Caco-2 (cell line): ENCODE results near the gene PAPPA2. TPM values are rescaled to one million over a fixed set of nuclear protein-coding genes. Genes with fewer than 3 reads are reported as not detected.

Source experiments
- BruUV-seq: library from RNA; stranded (reverse); fragments of 400-500 nt; replicated peaks from 2 replicates; lab custom pipeline; 2021; lab: Mats Ljungman, UMichigan
- CTCF ChIA-PET: fragments of 300-600 bp; sonication (Branson Sonifier 250); formaldehyde crosslinking; loops from one replicate; lab custom pipeline; 2022; ENCODE audit warnings: antibody characterized with exemption; lab: Charles Lee
- POLR2A ChIA-PET: fragments of 300-600 bp; sonication (Branson Sonifier 250); formaldehyde crosslinking; loops from one replicate; lab custom pipeline; 2022; ENCODE audit warnings: antibody characterized with exemption; lab: Charles Lee
- DNase-seq, 2 experiments: peaks; one replicate each; pipeline versions ENCODE4 v3.0.0 to v3.0.0-alpha.2; 2020 to 2022
- H3K27me3 ChIP-seq: replicated peaks from 2 replicates; pipeline ENCODE4 v1.6.0; 2011; ENCODE audit warnings: low read length; ENCODE audit not compliant: control insufficient read depth, insufficient read depth
- H3K36me3 ChIP-seq: 2 replicates; pipeline ENCODE4 v1.5.1; 2011; ENCODE audit warnings: low read length; ENCODE audit not compliant: control insufficient read depth, insufficient read depth
- H3K4me1 ChIP-seq: fragments of 250-450 bp; sonication (Bioruptor Pico); 2 replicates; pipeline ENCODE4 v1.5.1; 2020; ENCODE audit warnings: mild to moderate bottlenecking
- H3K4me3 ChIP-seq: 2 replicates; pipeline ENCODE4 v1.5.1; 2011; ENCODE audit warnings: low read depth, mild to moderate bottlenecking, control low read depth, low read length
- H3K9me3 ChIP-seq: fragments of 250-450 bp; sonication (Bioruptor Pico); 2 replicates; pipeline ENCODE4 v1.5.1; 2020; ENCODE audit warnings: mild to moderate bottlenecking, moderate library complexity
- H3K27ac Mint-ChIP-seq: one replicate; pipeline ENCODE4 v1.8.0; 2022; ENCODE audit warnings: mixed read lengths; ENCODE audit not compliant: unreplicated experiment
- H3K27me3 Mint-ChIP-seq: one replicate; pipeline ENCODE4 v1.8.0; 2022; ENCODE audit warnings: mixed read lengths; ENCODE audit not compliant: insufficient read depth, unreplicated experiment
- H3K36me3 Mint-ChIP-seq: one replicate; pipeline ENCODE4 v1.8.0; 2022; ENCODE audit warnings: mild to moderate bottlenecking, mixed read lengths; ENCODE audit not compliant: insufficient read depth, unreplicated experiment
- H3K4me1 Mint-ChIP-seq: one replicate; pipeline ENCODE4 v1.8.0; 2022; ENCODE audit warnings: low read depth, mixed read lengths; ENCODE audit not compliant: unreplicated experiment
- H3K4me3 Mint-ChIP-seq: one replicate; pipeline ENCODE4 v1.8.0; 2022; ENCODE audit warnings: mild to moderate bottlenecking, moderate library complexity, mixed read lengths; ENCODE audit not compliant: unreplicated experiment
- H3K9me3 Mint-ChIP-seq: one replicate; pipeline ENCODE4 v1.8.0; 2022; ENCODE audit warnings: mixed read lengths; ENCODE audit not compliant: unreplicated experiment
- intact Hi-C: fragments of 100-400 bp; cut with micrococcal nuclease; formaldehyde crosslinking; loops from one replicate; pipeline ENCODE4 v1.10.0; 2022; ENCODE audit not compliant: unreplicated experiment
- total RNA-seq: library from RNA; stranded (reverse); gene quantifications from 2 replicates; pipeline ENCODE4 v1.2.3, GENCODE V29; 2022
- TF ChIP-seq, protein P1 (sequence below), 2 experiments: fragments of 200-600 bp in 1 of 2; IDR thresholded peaks; 1 replicate in 1 of 2; 2 replicates in 1 of 2; pipeline versions ENCODE4 v1.5.1 to v1.8.0; 2011 to 2022; ENCODE audit warnings: antibody characterized with exemption in 1 of 2, control low read depth in 1 of 2, inconsistent platforms in 1 of 2, low read depth in 1 of 2, low read length in 1 of 2, mild to moderate bottlenecking in 1 of 2, moderate library complexity in 1 of 2; ENCODE audit not compliant: insufficient read depth in 1 of 2, severe bottlenecking in 1 of 2, unreplicated experiment in 1 of 2

PAPPA2 gene
- total RNA-seq, 1 experiment from 2014 or later = 0.18 TPM

DNA sequence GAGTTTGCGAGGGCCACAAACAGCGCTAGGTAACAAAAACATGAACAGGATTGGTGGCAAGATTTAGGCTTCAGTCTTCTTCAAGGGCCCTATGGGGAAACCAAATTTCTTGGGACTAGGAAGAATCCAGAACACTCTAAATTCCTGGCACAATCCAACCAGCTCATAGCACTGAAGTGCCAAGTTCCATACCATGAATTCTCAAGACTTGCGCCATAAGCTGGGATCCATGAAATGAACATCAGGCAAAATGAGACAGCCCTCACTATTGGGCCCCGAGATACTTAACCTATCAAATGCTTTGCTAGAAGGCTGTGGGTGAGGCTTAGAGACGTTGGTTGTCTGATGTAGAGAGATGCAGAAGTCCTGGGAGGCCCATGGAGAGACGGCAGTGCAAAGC is 322.1 kb downstream of the PAPPA2 start:
- DNase-seq = no peak
- no peaks in the 10 kb centered on the region for H3K36me3 Mint-ChIP-seq
- TF ChIP-seq, protein P1, sequence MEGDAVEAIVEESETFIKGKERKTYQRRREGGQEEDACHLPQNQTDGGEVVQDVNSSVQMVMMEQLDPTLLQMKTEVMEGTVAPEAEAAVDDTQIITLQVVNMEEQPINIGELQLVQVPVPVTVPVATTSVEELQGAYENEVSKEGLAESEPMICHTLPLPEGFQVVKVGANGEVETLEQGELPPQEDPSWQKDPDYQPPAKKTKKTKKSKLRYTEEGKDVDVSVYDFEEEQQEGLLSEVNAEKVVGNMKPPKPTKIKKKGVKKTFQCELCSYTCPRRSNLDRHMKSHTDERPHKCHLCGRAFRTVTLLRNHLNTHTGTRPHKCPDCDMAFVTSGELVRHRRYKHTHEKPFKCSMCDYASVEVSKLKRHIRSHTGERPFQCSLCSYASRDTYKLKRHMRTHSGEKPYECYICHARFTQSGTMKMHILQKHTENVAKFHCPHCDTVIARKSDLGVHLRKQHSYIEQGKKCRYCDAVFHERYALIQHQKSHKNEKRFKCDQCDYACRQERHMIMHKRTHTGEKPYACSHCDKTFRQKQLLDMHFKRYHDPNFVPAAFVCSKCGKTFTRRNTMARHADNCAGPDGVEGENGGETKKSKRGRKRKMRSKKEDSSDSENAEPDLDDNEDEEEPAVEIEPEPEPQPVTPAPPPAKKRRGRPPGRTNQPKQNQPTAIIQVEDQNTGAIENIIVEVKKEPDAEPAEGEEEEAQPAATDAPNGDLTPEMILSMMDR (IDR thresholded peaks at IDR 0.05; ENCODE audit: insufficient read depth in 1 of 2, low read depth in 1 of 2, low read length in 1 of 2, severe bottlenecking in 1 of 2, unreplicated experiment in 1 of 2) = no peak
- Histone ChIP-seq H3K27me3 (no peaks in the 10 kb centered on the region), H3K36me3 (no peaks in the 10 kb centered on the region), H3K4me3 (no peak overlapping the region), H3K9me3 (no peaks in the 10 kb centered on the region), H3K4me1 (no peaks in the 10 kb centered on the region)
- ChIA-PET CTCF (no interaction called here), POLR2A (no interaction called here)
- peaks cover 6% of the 10 kb centered on the region for H3K27me3 Mint-ChIP-seq
- H3K4me3 Mint-ChIP-seq = no peak overlapping the region
- no TSS peak for BruUV-seq
- intact Hi-C loops = no loop called here
- no peaks in the 10 kb centered on the region for H3K9me3 Mint-ChIP-seq
- no peaks in the 10 kb centered on the region for H3K4me1 Mint-ChIP-seq
- H3K27ac Mint-ChIP-seq = no peak overlapping the region

DNA sequence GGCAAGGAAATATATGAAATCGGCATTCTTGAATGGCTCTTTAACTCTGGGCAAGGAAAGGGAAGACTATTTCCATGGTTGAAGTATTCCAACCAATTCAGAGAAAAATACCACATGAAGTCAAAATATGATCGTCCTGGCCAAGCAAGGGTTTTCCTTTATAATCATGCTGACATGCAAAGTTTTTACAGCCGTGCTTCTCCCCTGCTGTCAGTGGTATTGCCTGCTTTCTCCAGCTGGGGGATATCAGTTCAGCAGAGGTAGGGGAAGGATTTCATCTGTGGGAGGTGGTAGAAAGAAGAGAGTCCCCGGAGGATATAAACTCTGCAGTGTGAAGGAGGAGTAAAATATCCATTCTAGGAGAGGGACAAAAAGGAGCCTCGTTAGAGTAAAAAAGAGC is 322.8 kb downstream of the PAPPA2 start:
- Histone ChIP-seq H3K4me3 (no peak overlapping the region), H3K27me3 (no peaks in the 10 kb centered on the region), H3K9me3 (no peaks in the 10 kb centered on the region), H3K4me1 (no peaks in the 10 kb centered on the region), H3K36me3 (no peaks in the 10 kb centered on the region)
- Mint-ChIP-seq H3K27me3 (peaks cover 5% of the 10 kb centered on the region), H3K27ac (no peak overlapping the region), H3K4me3 (no peak overlapping the region), H3K4me1 (no peaks in the 10 kb centered on the region), H3K36me3 (no peaks in the 10 kb centered on the region), H3K9me3 (no peaks in the 10 kb centered on the region)
- POLR2A ChIA-PET = no interaction called here
- no TSS peak for BruUV-seq
- no peak for DNase-seq
- CTCF ChIA-PET = no interaction called here
- TF ChIP-seq, protein P1 (IDR thresholded peaks at IDR 0.05; ENCODE audit: insufficient read depth in 1 of 2, low read depth in 1 of 2, low read length in 1 of 2, severe bottlenecking in 1 of 2, unreplicated experiment in 1 of 2) = no peak
- intact Hi-C loops = no loop called here

DNA sequence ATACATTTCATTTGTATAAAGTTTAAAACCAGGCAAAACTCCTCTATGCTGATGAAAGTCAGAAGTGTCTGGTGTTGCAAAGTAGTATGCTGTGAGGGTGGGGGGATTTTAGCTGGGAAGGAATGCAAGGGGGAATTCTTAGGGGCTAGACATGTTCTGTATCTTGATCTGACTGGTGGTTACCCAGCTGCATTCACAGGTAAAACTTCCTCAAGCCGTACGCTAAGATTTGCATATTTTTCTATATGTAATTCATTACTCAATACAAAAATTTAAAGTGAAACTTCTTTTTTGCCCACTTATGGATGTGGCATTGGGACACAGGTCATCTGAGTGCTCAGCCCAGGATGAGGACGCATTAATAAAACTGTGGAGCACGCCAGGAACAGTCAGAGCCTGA is 323.3 kb downstream of the PAPPA2 start:
- no peaks in the 10 kb centered on the region for H3K4me1 Mint-ChIP-seq
- CTCF ChIA-PET = no interaction called here
- intact Hi-C loops = no loop called here
- Histone ChIP-seq H3K9me3 (no peaks in the 10 kb centered on the region), H3K36me3 (no peaks in the 10 kb centered on the region), H3K27me3 (no peaks in the 10 kb centered on the region), H3K4me1 (no peaks in the 10 kb centered on the region), H3K4me3 (no peak overlapping the region)
- no peaks in the 10 kb centered on the region for H3K9me3 Mint-ChIP-seq
- BruUV-seq = no TSS peak
- H3K4me3 Mint-ChIP-seq = no peak overlapping the region
- TF ChIP-seq, protein P1 (IDR thresholded peaks at IDR 0.05; ENCODE audit: insufficient read depth in 1 of 2, low read depth in 1 of 2, low read length in 1 of 2, severe bottlenecking in 1 of 2, unreplicated experiment in 1 of 2) = no peak
- H3K27me3 Mint-ChIP-seq = peaks cover 4% of the 10 kb centered on the region
- POLR2A ChIA-PET = no interaction called here
- DNase-seq = no peak
- no peaks in the 10 kb centered on the region for H3K36me3 Mint-ChIP-seq
- H3K27ac Mint-ChIP-seq = no peak overlapping the region
